ENCODE data around the gene SLC2A1. TPM values are rescaled to one million over a fixed set of nuclear protein-coding genes. Genes with fewer than 3 reads are reported as not detected.
A peak's percentile ranks its signal among the peaks of the same experiment; 100 is the strongest.

Gene SLC2A1
- 135 and 144 TPM in 2 replicates for total RNA-seq

DNA sequence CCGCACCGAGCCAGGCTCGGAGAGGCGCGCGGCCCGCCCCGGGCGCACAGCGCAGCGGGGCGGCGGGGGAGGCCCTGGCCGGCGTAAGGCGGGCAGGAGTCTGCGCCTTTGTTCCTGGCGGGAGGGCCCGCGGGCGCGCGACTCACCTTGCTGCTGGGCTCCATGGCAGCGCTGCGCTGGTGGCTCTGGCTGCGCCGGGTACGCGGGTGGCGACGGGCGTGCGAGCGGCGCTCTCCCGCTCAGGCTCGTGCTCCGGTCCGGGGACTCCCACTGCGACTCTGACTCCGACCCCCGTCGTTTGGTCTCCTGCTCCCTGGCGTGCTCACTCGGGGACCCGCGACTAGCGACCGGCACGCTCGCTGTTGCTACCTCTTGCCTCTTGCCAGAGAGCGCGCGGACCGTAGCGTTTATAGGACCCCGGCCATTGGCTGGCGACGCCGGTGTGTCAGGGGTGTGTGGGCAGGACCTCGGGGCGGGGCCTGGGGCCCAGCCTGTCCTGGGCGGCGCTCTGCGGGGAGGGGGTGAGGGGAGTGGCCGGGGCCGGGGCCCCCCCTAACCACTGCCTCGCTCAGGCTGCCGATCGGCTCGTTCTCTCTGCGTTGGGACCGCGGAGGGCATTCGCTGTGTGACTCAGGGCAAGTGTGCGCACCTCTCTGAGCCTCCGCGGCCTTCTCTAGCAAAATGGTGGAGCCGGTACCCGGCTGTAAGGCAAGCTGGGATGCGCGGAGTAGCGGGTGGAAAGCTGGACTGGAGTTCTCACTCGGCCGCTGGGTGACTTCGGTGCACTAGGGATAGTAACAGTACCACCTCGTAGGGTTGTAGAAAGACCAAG lies at the start of gene SLC2A1:
Gene SLC2A1 (minus strand): TSS at position 381 of the 832 bp plus-strand sequence. CDS start 217 bp downstream, at position 164.
- peak; percentile 98 for DNase-seq
- intact Hi-C loops (cut with micrococcal nuclease) = loop anchor here (1.0 to 5.0 kb wide), 5 partner anchors 26 to 276 kb away; partner anchors contain the start of genes C1orf50, ERMAP, P3H1 and SVBP
- Mint-ChIP-seq H3K27me3 (peaks cover 6% of the 10 kb centered on the region), H3K4me3 (peak within 1 kb of the TSS; percentile 97), H3K27ac (peak within 1 kb of the TSS; percentile 100), H3K9me3 (no peaks in the 10 kb centered on the region), H3K4me1 (peaks cover 58% of the 10 kb centered on the region), H3K36me3 (ENCODE audit: low read depth) (peaks cover 36% of the 10 kb centered on the region)

DNA sequence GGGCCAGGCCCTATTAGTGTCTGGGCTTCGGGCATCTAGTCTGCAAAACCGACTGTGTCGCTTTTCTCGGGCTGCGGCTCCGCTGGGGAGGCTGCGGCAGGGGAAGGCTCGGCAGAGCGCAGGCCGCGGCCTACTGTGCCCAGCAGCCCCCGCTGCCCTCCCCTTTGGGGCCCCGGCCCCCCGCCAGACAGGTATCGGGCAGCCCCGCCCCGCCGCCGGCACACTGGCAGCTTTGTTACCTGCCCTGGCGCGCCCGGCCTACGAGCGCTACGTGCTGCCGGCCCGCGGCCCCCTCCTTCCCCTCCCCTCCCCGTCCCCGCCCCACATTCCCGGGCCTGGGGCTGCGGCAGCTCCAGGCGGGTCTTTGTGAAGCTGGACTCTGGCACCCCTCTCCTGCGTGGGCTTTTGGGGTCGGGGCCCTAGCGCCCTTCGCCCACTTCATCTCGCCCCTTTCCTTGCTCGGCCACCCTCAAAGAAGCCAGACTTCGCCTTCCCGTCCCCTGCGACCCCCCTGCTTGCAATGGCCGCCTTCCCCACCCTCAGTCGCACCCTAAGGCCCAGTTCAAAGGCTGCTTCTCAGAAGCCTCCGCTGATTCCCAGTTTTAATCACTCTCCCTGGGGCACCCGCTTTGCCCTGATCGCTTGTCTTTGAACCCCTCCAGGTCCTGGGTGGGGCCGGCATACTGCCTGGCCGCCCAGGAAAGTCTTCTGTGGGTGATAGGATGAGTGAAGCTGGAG lies 48.9 kb upstream of the SLC2A1 start:
- H3K4me1 Mint-ChIP-seq = no peaks in the 10 kb centered on the region

DNA sequence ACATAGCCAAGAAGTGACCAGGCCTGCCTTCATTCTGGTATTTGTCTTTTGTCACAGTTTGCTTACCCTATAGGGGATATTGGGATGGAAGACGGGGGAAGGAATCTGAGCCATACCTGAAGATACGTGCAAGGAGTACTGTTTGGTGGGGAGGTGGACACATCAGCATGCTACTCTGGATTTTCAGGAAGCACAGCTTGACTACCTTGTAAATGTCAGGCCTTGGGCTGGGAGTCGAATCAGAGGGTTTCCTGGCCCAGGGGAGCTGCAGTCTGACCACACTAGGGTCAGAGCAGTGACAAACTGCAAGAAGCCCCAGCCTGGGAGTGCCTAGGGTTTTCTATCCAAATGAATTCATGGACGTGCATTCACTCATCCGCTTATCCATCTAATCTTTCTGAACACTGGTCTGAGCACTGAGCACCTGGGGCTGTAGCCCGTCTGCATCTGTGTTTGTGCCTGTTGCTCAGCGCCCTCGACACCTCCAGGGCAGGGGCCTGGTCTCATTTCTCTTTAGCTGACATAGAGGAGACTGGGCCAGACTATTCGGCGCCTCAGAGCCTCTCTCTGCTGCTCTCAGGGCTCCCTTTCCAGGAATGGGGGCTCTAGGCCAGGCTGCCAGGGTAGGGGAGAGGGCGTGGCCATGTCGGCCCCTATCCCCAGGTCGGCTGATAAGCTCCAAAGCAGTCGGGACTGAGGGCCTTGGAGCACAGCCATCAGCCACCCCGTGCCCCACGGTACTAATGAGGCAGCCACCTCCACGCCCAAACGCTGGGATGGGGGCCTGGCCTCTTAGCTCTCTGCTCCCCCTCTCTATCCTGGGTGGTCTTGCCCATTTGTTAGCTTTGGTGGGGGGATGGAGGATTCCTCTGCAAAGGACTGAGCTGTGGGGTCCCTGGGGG lies 47.0 kb upstream of the SLC2A1 start:
- peaks cover 6% of the 10 kb centered on the region for H3K27me3 Mint-ChIP-seq
- no peak for DNase-seq
- H3K9me3 Mint-ChIP-seq = peaks cover 5% of the 10 kb centered on the region
- no peak overlapping the region for H3K4me3 Mint-ChIP-seq
- no peaks in the 10 kb centered on the region for H3K4me1 Mint-ChIP-seq
- H3K27ac Mint-ChIP-seq = no peak overlapping the region
- H3K36me3 Mint-ChIP-seq (ENCODE audit: low read depth) = no peaks in the 10 kb centered on the region
- intact Hi-C loops (cut with micrococcal nuclease) = no loop called here

More for the DNA sequence above, 48.9 kb upstream of the SLC2A1 start:
- intact Hi-C loops (cut with micrococcal nuclease) = no loop called here
- Mint-ChIP-seq H3K27me3 (peaks cover 16% of the 10 kb centered on the region), H3K9me3 (no peaks in the 10 kb centered on the region), H3K27ac (no peak overlapping the region), H3K36me3 (ENCODE audit: low read depth) (no peaks in the 10 kb centered on the region), H3K4me3 (no peak overlapping the region)
- no peak for DNase-seq

DNA sequence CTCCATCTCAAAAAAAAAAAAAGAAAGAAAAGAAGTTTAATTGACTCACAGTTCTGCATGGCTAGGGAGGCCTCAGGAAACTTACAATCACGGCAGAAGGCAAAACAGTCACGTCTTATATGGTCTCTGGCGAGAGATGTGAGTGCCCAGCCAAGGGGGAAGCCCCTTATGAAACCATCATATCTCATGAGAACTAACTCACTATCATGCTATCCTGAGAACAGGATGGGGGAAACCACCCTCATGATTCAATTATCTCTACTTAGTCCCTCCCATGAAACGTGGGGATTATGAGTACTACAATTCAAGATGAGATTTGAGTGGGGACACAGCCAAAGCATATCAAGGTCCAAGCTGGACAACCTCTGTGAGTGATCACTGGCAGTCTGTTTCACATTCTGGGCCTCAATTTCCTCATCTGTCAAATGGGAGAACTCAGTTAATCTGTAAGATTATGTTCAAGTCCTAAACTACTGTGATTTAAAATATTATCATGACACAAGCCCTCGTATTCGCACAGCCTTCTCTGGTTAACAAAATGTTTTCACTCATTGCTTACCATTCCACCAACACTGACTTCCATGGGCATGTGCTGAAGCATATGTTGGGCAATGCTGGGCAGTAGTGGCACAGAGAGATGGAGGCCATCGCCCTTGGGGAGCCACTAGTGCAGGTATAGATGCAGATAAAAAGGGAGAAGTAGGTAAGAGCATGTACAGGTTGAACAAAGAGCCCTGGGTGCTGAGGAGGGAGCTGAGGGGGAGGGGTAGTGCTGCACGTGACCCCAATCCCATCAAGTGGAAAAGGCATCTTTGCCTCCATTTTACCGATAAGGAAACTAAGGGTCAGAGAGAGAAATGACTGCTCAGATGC lies 46.2 kb upstream of the SLC2A1 start:
- DNase-seq = no peak

DNA sequence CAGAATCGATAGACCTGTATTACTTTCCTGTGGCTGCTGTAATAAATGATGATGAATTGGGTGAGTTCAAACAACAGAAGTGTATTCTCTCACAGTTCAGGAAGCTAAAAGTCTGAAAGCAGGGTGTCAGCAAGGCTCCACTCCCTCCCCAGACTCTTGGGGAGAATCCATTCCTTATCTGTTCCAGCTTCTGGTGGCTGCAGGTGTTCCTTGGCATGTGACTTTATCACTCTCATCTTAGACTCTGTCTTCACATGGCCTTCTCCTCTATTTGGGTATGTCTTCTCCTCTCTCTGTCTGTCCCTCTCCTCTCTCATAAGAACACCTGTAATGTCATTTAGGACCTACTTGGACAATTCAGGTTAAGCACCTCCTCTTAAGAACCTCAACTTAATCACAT lies 44.1 kb upstream of the SLC2A1 start:
- intact Hi-C loops (cut with micrococcal nuclease) = no loop called here
- H3K36me3 Mint-ChIP-seq (ENCODE audit: low read depth) = no peaks in the 10 kb centered on the region
- H3K4me3 Mint-ChIP-seq = no peak overlapping the region
- H3K27ac Mint-ChIP-seq = no peak overlapping the region
- no peaks in the 10 kb centered on the region for H3K27me3 Mint-ChIP-seq
- no peaks in the 10 kb centered on the region for H3K4me1 Mint-ChIP-seq
- H3K9me3 Mint-ChIP-seq = peaks cover 5% of the 10 kb centered on the region
- no peak for DNase-seq

More for the DNA sequence above, 46.2 kb upstream of the SLC2A1 start:
- no peaks in the 10 kb centered on the region for H3K4me1 Mint-ChIP-seq
- peaks cover 5% of the 10 kb centered on the region for H3K9me3 Mint-ChIP-seq
- no peak overlapping the region for H3K27ac Mint-ChIP-seq
- intact Hi-C loops (cut with micrococcal nuclease) = no loop called here
- H3K36me3 Mint-ChIP-seq (ENCODE audit: low read depth) = no peaks in the 10 kb centered on the region
- no peak overlapping the region for H3K4me3 Mint-ChIP-seq
- peaks cover 6% of the 10 kb centered on the region for H3K27me3 Mint-ChIP-seq

DNA sequence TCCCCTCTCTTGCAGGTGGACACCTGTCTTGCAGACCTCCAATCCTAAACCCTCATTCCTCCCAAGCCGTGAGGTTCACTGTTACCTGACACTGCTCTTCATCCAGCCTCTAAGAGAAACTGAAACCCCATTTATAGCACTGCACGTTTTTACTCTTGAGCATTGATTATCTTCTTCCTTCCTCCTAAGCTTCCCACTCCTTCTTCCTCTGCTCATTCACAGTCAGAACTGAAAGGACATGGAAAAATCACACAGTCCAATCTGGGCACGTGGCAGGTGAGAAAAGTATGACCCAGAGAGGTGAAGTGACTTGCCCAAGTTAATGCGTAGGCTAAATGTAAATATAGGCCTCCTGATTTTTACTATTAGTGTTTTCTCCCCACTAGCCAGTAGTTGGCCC lies 43.4 kb upstream of the SLC2A1 start:
- Mint-ChIP-seq H3K9me3 (peaks cover 5% of the 10 kb centered on the region), H3K4me3 (no peak overlapping the region), H3K27ac (no peak overlapping the region), H3K4me1 (no peaks in the 10 kb centered on the region), H3K36me3 (ENCODE audit: low read depth) (no peaks in the 10 kb centered on the region), H3K27me3 (no peaks in the 10 kb centered on the region)
- no peak for DNase-seq
- intact Hi-C loops (cut with micrococcal nuclease) = no loop called here

DNA sequence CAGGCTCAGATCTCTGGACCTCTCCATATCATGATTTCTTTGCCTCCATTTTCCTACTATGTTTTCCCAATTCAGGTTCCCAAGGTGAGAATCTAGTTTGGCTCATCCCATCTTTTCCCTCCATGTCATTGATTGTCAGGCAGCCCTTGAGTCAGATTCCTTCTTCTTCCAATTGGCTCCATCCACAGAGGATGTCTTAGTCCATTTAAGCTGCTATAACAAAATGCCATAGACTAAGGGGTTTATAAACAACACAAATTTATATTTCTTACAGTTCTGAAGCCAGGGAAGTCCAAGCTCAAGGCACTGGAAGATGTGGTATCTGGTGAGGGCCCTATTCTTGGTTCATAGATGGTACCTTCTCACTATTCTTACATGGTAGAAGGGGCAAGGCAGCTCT lies 42.8 kb upstream of the SLC2A1 start:
- Mint-ChIP-seq H3K4me1 (no peaks in the 10 kb centered on the region), H3K9me3 (peaks cover 5% of the 10 kb centered on the region), H3K4me3 (no peak overlapping the region), H3K36me3 (ENCODE audit: low read depth) (no peaks in the 10 kb centered on the region), H3K27me3 (no peaks in the 10 kb centered on the region), H3K27ac (no peak overlapping the region)
- intact Hi-C loops (cut with micrococcal nuclease) = no loop called here
- no peak for DNase-seq

DNA sequence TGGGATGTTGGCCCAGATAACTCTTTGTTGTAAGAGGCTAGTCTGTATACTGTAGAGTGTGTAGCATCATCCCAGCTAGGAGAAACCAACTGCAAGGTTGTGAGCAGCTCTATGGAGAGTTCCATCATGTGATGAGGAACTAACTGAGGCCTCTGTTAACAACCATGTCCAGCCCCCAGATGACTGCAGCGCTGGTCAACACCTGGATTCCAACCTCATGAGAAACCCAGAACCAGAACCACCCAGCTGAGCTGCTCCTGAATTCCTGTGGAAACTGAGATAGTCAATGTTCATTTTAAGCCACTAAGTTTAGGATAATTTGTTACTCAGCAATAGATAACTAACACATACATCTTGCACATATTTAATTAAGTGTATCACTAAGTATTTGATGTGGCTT lies 41.6 kb upstream of the SLC2A1 start:
- peaks cover 5% of the 10 kb centered on the region for H3K9me3 Mint-ChIP-seq
- intact Hi-C loops (cut with micrococcal nuclease) = no loop called here
- no peaks in the 10 kb centered on the region for H3K27me3 Mint-ChIP-seq
- H3K4me3 Mint-ChIP-seq = no peak overlapping the region
- no peak overlapping the region for H3K27ac Mint-ChIP-seq
- H3K4me1 Mint-ChIP-seq = no peaks in the 10 kb centered on the region
- no peaks in the 10 kb centered on the region for H3K36me3 Mint-ChIP-seq (ENCODE audit: low read depth)
- DNase-seq = no peak

DNA sequence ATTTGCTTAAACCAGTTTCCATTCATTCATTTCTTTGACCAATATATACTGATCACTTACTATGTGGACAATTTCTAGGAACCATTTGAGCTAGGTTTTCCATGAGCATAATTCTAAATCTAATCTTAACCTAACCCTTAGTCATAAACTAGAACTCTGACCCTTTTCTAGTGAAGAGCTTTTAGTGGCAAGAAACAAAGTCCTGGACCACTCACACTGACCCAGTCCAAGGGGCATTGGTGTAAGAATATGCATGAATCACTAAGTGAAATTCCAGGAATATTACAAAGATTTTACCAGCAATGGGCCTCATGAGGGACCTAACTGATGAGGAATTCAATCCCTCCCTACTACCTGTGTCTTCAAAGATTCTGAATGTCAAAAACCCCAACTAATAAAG lies 40.6 kb upstream of the SLC2A1 start:
- Mint-ChIP-seq H3K4me1 (no peaks in the 10 kb centered on the region), H3K27me3 (no peaks in the 10 kb centered on the region), H3K36me3 (ENCODE audit: low read depth) (no peaks in the 10 kb centered on the region), H3K9me3 (peaks cover 5% of the 10 kb centered on the region), H3K27ac (no peak overlapping the region), H3K4me3 (no peak overlapping the region)
- DNase-seq = no peak
- intact Hi-C loops (cut with micrococcal nuclease) = no loop called here

DNA sequence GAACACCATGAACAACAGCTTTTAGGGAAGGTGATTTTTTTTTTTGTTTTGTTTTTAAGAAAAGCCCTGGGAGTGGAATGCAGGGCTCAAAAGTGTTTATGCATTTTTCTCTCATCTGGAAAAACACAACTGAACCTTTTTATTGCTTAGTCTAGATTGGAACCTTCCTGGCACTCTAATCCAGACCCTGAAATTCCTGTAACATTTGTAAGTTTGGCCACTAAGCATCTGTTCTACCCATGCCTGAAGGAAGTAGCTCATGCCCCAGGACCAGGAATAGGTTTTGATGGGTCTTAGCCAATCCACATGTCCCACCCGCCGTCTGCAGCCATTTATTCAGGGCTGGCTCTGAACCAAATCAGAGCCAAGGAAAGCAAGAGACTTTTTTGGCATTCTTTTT lies 39.7 kb upstream of the SLC2A1 start:
- no peaks in the 10 kb centered on the region for H3K27me3 Mint-ChIP-seq
- no peaks in the 10 kb centered on the region for H3K4me1 Mint-ChIP-seq
- H3K27ac Mint-ChIP-seq = no peak overlapping the region
- no peak overlapping the region for H3K4me3 Mint-ChIP-seq
- peaks cover 5% of the 10 kb centered on the region for H3K9me3 Mint-ChIP-seq
- intact Hi-C loops (cut with micrococcal nuclease) = no loop called here
- DNase-seq = no peak
- no peaks in the 10 kb centered on the region for H3K36me3 Mint-ChIP-seq (ENCODE audit: low read depth)

DNA sequence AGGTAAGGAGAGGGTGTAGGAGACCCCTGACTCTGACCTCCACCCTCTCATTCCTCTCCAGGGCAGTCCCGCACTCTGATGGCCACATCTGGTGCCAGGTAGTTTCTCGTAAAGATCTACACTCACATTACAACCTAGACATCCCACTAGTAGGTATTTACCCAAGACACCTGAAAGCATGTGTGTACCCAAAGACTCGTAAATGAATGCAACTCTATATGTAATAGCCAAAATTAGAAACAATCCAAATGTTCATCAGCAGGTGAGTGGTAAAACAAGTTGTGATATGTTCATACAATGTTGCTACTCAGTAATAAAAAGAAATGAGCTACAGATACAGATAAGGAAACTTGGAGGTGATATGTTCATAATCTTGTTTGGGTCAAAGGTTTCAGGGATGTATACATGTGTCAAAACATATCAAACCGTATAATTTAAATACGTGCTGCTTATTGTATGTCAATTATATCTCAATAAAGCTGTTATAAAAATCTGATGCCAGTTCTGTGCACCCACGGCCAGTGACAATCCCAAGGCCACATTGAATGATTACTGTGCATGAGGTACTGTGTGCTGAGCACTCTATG lies 37.8 kb upstream of the SLC2A1 start:
- DNase-seq = no peak
- Mint-ChIP-seq H3K27me3 (no peaks in the 10 kb centered on the region), H3K27ac (no peak overlapping the region), H3K4me3 (no peak overlapping the region), H3K36me3 (ENCODE audit: low read depth) (no peaks in the 10 kb centered on the region), H3K4me1 (no peaks in the 10 kb centered on the region), H3K9me3 (peaks cover 5% of the 10 kb centered on the region)
- intact Hi-C loops (cut with micrococcal nuclease) = no loop called here

DNA sequence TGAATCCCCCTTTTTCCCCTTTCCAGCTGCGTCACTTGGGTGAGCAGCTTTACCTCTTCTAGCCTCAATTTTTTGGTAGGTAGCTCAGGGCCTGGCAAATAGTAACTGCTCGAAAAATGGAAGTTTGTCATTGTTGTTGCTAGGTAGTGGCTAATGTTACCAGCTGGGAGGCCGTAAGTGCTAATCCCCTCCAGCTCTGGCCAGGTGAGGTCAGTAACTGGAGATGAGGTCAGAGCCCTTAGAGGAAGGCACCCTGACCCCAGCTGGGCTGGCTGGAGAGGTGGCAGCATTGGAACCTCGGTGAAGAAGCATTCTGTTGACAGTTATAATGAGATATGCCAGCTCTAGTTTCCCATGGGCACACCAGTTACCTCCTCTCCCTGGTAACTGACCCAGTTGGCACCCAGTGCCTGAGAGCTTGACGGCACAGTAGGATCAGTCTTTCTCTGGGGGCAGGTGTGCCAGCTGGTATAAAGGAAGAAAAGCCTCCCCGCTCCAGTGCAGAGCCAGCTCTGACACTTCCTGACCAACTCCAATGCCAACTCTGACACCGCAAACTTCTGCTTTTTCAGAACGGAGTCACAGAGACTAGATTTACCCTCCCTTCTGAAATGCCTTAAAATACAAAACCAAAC lies 35.0 kb upstream of the SLC2A1 start:
- no peak for DNase-seq
- intact Hi-C loops (cut with micrococcal nuclease) = no loop called here
- no peak overlapping the region for H3K27ac Mint-ChIP-seq
- H3K36me3 Mint-ChIP-seq (ENCODE audit: low read depth) = no peaks in the 10 kb centered on the region
- no peak overlapping the region for H3K4me3 Mint-ChIP-seq
- no peaks in the 10 kb centered on the region for H3K4me1 Mint-ChIP-seq
- H3K27me3 Mint-ChIP-seq = no peaks in the 10 kb centered on the region
- no peaks in the 10 kb centered on the region for H3K9me3 Mint-ChIP-seq
